Mammary epithelial cell (primary cell): ENCODE results near the gene NMT1.

Experiments
- CTCF ChIP-seq, 2 donors: IDR thresholded peaks in 1 of 2; conservative IDR thresholded peaks in 1 of 2; 2 replicates each; pipeline ENCODE4 v1.5.1; 2011 to 2012; ENCODE audit warnings: inconsistent platforms in 2 of 2, low read length in 2 of 2, mild to moderate bottlenecking in 2 of 2, control low read depth in 1 of 2, low read depth in 1 of 2; ENCODE audit not compliant: insufficient read depth in 1 of 2; ENCODE audit errors: extremely low read depth in 1 of 2
- EZH2 ChIP-seq: IDR thresholded peaks from 2 replicates; pipeline ENCODE4 v1.6.1; 2012; ENCODE audit warnings: low read length, inconsistent platforms, borderline replicate concordance

GRCh38 chr17:45035848-45036247 is 25.3 kb upstream of the NMT1 start:
- TF ChIP-seq CTCF (conservative IDR thresholded peaks at IDR 0.05 in 1 of 2, IDR thresholded peaks at IDR 0.05 in 1 of 2; ENCODE audit: extremely low read depth in 1 of 2, insufficient read depth in 1 of 2, low read depth in 1 of 2, low read length in 2 of 2) (no peak), EZH2 (no peak)
